ENCODE results near the gene S1PR5.
A peak's percentile ranks its signal among the peaks of the same experiment; 100 is the strongest.
"Not testable (repeated sequence)": the region's sequence is repeated elsewhere in the genome, so short reads cannot be mapped to it uniquely, and the experiment has no call there.

Gene S1PR5

GRCh38 chr19:10544242-10544752, 27.1 kb upstream of the S1PR5 start:
- DNase-seq, result peak in 1 of 2 donors; percentile 35

- DNase-seq, result peak; percentile 83 to 85
These were observed 26.4 kb upstream of the S1PR5 start, which contains the start of gene ATG4D for GRCh38 chr19:10543420-10544241. Gene ATG4D, plus strand, starts transcription at chr19:10543904. Its CDS starts 187 bp downstream, at chr19:10544091.

GRCh38 chr19:10543059-10543419, 25.8 kb upstream of the S1PR5 start:
- DNase-seq, result no peak

DNA sequence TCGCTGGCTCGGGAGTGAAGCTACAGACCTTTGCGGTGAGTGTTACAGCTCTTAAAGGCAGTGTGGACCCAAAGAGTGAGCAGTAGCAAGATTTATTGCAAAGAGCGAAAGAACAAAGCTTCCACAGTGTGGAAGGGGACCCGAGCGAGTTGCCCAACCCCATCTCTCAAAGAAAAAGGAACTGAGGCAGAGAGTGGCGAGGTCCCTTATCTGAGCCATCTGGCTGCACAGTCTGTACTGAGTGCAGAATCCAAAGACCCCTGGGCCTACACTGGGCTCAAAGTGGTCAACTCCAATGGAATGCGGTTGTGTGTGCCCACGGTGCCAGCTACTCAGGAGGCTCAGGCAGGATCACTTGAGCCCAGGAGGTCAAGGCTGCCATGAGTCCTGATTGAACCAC, 21.8 kb upstream of the S1PR5 start:
- DNase-seq, result not testable (repeated sequence)

- DNase-seq, result no peak
These were observed 21.1 kb upstream of the S1PR5 start for GRCh38 chr19:10538204-10538983.

GRCh38 chr19:10537668-10538067, 20.4 kb upstream of the S1PR5 start:
- DNase-seq, result no peak

- DNase-seq, result no peak
These were observed 18.4 kb upstream of the S1PR5 start for GRCh38 chr19:10535613-10536012.

DNA sequence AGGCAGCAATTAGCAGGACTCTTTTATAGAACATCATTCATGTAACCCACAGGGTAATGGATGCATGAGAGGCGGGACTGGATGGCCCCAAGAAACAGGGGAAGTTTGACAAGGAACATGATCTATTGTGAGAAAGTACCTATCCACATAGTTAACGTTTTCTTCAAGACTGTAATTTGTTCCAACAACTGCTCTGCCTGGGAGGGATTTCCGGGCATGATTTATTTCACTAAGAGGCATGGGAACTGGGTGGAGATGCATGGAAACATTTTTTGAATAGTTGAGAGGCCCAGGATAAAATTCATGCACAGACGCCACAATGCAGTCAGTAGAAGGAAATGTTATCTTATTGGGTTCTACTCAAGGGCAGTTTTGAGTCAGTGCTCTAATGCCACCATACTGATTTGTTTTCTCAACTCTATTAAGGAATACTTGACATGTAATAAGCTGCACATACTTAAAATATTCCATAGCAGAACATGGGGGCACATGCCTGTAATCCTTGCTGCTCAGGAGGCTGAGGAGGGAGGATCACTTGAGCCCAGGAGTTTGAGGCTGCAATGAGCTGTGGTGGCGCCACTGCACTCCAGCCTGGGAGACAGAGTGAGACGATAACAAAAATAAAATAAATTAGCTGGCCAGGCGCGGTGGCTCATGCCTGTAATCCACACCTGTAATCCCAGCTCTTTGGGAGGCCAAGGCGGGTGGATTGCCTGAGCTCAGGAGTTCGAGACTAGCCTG, 16.6 kb upstream of the S1PR5 start:
- DNase-seq, result no peak

GRCh38 chr19:10532457-10532856, 15.2 kb upstream of the S1PR5 start:
- DNase-seq, result no peak

GRCh38 chr19:10526887-10527286, 9.6 kb upstream of the S1PR5 start:
- DNase-seq, result not testable (repeated sequence)

- DNase-seq, result no peak
These were observed 8.4 kb upstream of the S1PR5 start for GRCh38 chr19:10525636-10526035.

- DNase-seq, result peak in 1 of 2 donors; percentile 52
These were observed 5.9 kb upstream of the S1PR5 start for GRCh38 chr19:10523135-10523636.

DNA sequence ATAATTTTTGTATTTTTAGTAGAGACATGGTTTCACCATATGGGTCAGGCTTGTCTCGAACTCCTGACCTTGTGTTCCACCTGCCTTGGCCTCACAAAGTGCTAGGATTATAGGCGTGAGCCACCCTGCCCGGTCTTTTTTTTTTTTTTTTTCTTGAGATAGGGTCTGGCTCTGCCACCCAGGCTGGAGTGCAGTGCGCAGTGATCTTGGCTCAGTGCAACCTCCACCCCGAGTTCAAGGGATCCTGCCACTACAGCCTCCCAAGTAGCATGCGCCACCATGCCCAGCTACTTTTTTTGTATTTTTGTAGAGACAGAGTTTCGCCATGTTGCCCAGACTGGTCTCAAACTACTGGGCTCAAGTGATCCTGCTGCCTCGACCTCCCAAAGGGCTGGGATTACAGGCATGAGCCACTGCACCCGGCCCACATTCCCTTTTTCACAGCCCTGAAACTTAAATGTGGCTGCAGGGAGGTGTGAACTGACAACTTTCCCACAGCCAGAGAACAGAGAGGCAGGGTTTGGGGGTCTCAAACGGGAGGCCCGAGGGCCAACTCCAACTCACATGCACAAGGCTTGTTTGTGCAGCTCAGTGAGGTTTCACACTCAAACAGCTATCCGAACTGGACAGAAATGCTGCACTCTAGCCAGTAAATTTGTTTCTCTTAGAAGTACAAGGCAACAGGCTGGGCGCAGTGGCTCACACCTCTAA, 4.4 kb upstream of the S1PR5 start:
- no peak for DNase-seq

DNA sequence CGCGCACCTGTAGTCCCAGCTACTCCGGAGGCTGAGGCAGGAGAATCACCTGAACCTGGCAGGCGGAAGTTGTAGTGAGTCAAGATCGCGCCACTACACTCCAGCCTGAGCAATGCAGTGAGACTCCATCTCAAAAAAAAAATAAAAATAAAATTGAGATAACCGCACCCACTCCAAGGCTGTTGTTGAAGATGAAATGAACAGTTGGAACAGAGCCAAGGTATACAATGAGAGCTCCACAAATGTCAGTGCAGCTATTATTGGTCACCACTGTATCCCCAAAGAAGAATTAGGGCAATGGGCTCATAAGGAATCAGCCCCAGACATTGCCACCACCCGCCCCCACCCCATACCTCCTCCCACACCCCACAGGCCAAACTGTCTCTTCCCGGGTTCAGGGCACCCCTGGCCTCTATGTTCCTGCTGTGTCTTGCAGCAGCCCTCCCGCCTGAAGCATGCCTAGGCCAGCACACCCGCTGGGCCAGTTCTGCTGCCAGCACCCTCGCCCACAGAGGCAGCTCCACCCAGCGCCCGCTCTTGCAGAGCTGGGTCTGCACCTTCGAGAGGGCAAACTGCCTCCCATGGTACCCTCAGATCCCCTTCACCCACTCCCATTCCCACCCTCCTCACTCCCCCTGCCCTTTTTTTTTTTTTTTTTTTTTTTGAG, 3.5 kb upstream of the S1PR5 start:
- no peak for DNase-seq

GRCh38 chr19:10519421-10519820, 2.2 kb upstream of the S1PR5 start:
- no peak for DNase-seq

DNA sequence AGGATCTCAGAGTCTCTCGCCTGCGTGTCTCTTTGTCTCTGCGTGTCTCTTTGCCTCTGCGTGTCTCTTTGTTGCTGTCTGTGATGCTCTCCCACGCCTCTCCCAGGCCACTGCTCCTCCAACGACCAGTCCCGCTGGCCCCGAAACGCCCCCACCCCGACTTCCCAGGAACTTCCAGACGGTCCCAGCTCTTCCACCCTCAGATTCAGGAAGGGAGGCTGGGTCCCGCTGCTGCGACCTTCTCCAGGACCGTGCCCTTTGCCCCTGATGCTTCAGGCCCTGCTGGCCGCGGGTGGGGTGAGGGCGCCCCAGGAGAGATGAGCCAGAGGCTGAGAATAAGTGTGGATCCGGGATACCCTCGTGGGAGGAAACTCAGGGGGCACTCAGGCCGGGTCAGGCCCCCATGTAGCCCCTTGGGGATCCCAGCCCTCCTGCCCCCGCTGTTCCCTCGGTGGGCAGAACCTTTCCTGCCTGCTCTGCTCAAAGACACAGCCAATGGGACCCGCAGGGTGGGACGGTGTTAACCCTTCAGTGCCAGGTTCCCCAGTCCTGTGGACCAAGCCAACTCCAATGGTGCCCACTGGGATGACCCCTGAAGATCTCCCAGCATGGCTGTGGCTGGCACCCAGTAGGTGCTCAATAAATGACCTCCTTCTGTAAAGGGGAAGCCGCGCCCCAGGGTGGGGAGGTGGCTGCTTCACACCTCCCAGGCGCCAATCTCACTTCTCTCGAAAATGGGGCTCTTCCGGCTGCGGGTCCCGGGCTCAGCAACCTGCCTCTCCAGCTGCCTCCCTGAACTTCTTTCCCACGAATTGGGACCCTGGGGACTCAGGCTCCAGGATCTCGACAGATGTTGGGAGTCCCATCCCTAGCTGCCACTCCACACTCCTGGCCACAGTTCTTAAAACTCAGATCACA, 1.5 kb upstream of the S1PR5 start:
- DNase-seq, result peak; percentile 41

DNA sequence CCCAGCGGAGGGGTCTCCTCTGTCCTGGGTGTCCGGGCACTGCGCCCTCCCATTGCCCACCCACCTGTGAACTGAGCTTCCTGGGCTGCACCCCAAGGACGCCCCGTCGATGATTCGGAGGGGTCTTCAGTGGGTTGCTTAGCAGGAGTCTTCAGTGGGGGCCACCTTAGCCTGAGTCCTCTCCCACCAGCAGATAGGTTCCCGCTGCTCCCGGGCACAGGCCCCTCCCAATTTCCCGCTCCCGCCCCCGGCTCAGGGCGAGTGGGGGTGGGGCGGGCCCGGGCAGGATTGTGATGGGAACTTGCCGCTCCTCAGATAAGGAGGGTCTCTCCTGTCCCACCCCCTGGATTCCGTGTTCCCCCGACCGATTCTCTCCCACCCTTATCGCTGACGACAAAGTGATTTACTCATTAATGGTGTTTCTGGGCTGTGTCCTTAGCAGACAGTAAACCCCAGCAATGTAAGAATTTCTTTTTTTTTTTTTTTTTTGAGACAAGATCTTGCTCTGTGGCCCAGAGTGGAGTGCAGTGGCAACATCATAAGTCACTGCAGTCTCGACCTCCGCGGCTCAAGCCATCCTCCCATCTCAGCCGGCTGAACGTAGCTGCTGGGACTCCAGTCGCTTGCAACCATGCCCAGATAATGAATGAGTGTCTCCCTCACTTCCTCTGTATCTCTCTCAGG, 655 bp upstream of the S1PR5 start:
- no peak for DNase-seq

GRCh38 chr19:10516671-10517286, 468 bp downstream of the S1PR5 start:
- DNase-seq, result no peak

DNA sequence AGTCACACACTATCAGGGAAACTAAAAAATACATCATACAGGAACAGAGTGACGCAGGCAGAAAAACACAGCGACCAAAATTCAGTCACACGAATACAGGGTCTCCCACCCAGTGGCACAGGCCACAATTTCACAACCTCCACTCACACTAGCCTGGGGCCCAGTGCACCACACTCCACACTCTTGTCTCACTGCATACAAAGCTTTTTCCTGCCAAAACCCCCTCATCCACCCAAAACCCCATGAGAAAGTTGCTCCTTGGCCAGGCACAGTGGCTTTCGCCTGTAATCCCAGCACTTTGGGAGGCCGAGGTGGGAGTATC, 1.2 kb downstream of the S1PR5 start:
- DNase-seq, result peak; percentile 64 to 67

Measured in CD4-positive, alpha-beta T cell treated with Interleukin-1 beta for 1 hour (primary cell).